NCI-H526 treated with DMSO at 0.1 percent for 48 hours (cell line): Measurements from ENCODE around the gene ASAP2.
A peak's percentile ranks its signal among the peaks of the same experiment; 100 is the strongest.

Experiments used
- DNase-seq: peaks from one replicate; lab custom pipeline; 2025; lab: John Stamatoyannopoulos, UW

The ASAP2 gene

GRCh38 chr2:9325428-9325827 lies 118.8 kb downstream of the ASAP2 start:
- DNase-seq, result no peak

- DNase-seq, result no peak
These were observed 120.4 kb downstream of the ASAP2 start for GRCh38 chr2:9326975-9327374.

DNA sequence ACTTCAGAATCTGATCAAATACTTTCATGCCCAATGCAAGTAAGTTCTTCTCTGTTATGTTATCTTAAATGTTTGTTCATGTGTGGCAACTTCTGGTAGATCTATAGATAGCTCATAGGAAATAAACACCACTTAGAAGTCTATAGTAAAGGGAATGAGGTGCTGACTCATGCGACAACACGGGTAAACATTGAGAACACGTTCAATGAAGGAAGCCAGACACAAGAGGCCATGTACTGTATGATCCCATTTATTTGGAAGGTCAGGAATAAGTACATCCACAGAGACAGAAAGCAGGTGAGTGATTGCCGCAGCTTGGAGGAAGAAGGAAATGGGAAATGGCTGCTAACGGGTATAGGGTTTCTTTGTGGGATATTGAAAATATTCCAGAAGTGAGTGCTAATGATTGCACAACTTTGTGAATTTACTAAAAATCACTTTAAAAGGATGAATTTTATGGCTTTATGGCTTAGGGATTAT lies 121.3 kb downstream of the ASAP2 start:
- DNase-seq, result no peak

- DNase-seq, result no peak
These were observed 122.3 kb downstream of the ASAP2 start for GRCh38 chr2:9328931-9329330.

DNA sequence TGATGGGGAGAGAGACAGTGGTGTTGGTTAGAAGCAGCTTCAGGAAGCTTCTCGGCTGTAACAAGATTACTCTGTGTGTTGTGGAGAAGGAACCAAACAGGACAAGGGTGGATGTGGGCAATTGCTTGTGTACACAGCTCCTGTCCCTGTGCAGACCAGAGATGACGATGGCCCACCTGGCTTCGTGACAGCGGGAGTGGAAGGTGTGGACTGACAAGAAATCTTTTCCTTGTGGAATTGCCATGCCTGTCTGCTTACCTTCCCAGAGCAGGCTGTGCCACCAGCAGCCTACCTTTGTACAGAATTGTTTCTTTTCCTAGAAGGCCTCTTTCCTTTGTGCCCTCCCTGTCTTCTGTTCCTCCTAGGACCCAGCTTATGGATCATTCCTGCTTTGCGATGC lies 122.9 kb downstream of the ASAP2 start:
- no peak for DNase-seq

- DNase-seq, result no peak
These were observed 124.1 kb downstream of the ASAP2 start for GRCh38 chr2:9330612-9331270.

- no peak for DNase-seq
These were observed 125.1 kb downstream of the ASAP2 start for GRCh38 chr2:9331704-9332103.

DNA sequence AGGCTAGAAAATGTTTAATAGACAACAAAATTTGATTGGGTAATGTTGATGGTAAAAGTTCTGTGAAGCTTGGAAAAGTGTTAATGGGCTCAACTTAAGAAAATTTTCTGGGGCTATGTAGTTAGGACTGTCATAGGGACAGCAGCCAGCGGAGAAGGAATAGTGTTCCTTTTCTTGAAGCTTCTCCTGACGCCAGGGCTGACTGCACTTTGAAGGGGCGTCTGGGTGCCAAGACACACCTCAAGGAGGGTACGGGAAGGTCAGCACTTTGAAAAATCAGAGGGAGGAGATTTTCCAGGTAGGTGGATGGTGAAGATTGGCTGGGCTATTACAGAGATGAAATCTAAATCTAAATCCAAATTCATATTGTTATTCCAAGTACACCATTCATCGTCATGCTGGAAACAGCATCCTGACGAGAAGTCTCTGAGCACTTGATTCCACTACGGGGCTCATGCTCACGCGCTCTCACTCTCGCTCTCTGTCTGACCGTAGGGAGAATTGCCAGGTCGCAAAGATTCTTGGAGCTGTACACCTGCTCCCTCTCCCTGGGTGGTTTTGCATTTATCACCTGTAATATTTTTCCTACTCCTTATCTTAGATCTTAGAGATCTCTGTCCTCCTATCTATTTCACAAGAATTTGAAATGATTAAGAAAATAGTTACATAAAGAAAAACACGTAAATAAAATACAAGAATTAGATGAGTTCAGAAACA lies 125.7 kb downstream of the ASAP2 start:
- DNase-seq, result no peak

- no peak for DNase-seq
These were observed 126.2 kb downstream of the ASAP2 start for GRCh38 chr2:9332853-9333245.

- DNase-seq, result peak; percentile 55
These were observed 127.1 kb downstream of the ASAP2 start for GRCh38 chr2:9333591-9334171.

- no peak for DNase-seq
These were observed 128.1 kb downstream of the ASAP2 start for GRCh38 chr2:9334761-9335160.

GRCh38 chr2:9335322-9335832 lies 128.8 kb downstream of the ASAP2 start:
- no peak for DNase-seq

GRCh38 chr2:9336241-9336575 lies 129.6 kb downstream of the ASAP2 start:
- no peak for DNase-seq

DNA sequence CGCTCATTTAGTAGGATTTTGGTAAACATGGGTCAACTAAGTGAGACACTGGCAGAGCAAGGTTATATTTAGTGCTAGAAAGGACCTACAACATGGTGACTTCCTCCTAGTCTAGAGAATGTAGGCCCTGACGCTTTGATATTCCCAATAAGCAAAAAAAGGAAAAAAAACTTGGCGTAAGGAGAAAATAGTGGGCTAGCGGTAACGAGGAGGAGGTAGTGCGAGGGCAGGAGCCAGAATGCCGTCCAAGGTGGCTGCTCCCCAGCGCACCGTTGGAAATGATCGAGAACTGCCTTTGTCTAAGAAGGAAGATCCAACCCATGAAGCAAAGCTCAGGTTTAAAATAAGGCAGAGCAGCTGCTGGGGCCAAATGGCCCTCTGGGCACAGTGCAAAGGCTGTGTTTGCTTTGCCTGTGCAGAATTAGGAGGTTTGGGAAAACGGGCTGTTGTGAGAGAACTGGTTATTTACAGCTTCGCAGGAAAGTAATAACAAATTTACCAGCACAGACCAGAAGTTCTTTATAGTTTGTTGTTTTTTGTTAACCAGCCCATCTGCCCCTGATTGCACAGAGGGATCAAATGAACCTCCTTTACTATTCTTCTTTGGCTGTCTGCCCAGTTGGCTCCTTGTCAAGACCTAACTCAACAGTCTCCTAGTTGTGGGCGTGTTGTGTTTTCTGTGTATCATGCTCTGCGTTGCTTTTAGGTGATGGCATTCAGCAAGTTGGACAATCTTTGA lies 130.1 kb downstream of the ASAP2 start:
- DNase-seq, result no peak

DNA sequence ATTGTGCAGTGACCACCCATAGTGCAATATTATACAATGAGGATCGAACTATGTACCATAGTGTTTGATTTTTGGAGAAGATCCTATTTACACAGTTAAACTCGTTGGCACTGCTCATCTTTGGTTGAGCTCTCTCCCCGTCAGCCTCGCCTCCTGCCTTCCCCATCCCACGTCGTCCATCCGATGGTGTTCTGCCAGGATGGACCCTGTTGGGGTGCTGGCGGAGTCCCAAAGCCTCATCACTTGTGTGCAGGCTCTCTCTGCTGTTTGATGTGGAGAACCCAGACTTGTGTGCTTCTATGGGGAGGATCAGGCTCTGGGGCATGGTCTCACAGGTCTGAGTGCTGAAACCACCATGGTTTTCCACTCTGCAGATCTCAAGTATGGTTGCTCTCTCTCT lies 131.3 kb downstream of the ASAP2 start:
- DNase-seq, result no peak

DNA sequence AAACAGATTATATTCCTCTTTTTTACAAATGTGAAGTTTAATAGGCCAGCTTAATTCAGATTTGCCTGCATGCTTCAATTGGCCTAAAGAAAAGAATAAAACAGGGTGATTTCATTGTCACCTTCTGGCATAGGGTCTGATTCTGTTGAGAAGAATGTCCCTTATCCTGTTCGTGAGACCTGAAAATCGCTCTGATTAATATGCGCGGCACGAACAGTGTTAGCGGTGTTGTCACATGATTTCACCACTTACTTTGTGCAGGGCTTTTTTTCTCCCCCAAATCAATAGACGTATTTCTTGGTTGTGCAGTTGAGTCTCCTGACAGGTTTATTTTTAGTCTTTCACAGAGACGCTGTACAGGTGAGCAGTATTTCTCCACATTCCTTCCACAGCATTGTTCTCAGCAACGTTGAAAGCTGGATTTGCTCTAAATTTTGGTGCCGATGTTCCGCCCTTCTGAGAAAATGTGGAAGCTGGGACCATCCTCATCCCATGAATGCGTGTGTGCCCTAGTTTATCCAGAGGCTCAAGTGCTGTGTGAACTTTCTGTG lies 134.8 kb downstream of the ASAP2 start:
- no peak for DNase-seq

DNA sequence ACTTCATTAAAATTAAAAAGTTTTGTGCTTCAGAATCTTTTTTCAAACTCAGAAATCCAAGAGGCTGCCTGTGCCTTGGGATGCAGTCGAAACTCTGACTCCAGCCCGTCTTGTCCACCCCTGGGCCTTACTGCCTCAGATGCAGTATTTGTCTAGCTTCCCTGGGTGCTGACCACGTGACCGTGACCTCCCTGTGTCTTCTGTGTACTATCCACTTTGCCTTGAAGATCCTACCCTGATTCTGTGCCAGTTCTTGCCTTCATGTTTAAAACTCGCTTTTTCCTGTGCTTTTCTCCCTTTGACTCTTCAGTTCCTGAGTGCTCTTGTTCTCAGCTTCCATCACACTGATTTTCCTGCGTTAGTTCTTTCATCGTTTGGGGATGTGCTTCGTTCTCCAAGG lies 136.0 kb downstream of the ASAP2 start:
- DNase-seq, result no peak

DNA sequence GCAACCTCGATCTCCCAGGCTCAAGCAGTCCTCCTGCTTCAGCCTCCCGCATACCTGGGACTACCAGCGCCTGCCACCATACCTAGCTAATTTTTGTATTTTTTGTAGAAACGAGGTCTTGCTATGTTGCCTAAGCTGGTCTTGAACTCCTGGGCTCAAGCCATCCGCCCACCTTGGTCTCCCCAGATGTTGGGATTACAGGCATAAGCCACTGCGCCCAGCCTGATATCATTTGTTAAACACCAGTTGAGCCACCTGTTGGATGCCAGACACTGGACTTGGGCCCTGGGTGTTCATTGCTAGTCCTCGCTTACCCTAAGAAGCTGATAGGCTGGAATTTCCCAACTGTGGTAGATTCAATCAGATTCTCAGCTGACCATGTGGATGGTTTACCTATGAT lies 136.9 kb downstream of the ASAP2 start:
- DNase-seq, result no peak

GRCh38 chr2:9344434-9344833 lies 137.8 kb downstream of the ASAP2 start:
- DNase-seq, result no peak

DNA sequence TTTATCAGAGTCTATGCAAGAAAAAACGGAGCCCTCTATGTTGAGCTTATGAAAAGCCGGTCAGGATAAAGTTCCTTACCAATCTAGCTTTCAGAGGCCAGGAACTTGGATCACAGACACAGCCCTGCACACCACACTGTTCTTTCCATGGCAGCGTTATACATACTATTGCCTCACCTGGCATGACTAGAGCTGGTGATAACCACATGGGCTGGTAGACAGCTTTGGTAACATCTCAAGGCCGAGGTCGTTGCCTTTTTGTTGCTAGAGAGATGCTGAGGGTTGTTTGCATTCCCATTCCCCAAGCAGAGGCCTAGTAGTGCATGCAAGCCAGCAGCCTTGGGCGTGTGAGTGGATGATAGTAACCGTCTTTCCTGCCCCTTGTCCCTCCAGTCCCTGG lies 138.7 kb downstream of the ASAP2 start:
- DNase-seq, result no peak

DNA sequence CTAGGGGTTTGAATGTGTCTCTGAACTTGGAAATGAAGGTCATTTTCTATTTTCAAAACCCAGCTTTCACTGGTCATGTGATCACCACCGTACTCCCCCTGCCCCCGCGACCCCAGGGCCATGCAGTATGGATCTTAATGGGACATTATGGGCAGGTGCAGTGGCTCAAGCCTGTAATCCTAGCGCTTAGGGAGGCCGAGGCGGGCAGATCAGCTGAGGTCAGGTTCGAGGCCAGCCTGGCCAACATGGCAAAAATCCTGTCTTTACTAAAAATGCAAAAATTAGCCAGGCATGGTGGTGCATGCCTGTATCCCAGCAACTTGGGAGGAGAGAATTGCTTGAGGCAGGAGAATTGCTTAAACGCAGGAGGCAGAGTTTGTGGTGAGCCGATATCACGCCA lies 139.4 kb downstream of the ASAP2 start:
- DNase-seq, result no peak

DNA sequence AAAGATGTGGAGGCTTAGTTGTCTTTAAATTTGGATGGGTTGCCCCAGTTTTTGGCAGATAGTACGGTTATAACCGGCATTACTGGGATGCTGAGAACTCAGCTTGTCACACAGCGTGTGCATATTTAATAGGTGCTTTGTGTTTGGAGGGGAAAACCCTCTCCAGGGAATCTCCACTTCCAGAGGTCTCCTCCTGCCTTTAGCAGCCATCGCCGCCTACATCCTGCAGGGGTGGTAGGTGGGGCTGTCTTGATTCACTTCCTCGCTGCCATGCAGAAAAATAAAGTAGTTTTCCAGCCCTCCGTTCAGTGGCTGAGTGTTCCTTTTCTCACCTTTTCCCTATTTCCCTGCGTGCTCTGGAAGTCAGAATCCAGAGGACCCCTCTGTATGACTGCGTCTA lies 140.3 kb downstream of the ASAP2 start:
- no peak for DNase-seq
